LNCaP clone FGC (cell line): ENCODE results near the gene VANGL1.

Experiments used
- DNase-seq: peaks from one replicate; pipeline ENCODE4 v3.0.0-alpha.2; 2011; ENCODE audit warnings: low read depth
- H3K4me3 ChIP-seq: 2 replicates; pipeline ENCODE4 v1.5.1; 2011; ENCODE audit warnings: mild to moderate bottlenecking, low read depth, low read length, control low read depth
- CTCF ChIP-seq: IDR thresholded peaks from 2 replicates; pipeline ENCODE4 v1.5.1; 2012; ENCODE audit warnings: mild to moderate bottlenecking; ENCODE audit not compliant: control insufficient read depth, insufficient read depth; ENCODE audit errors: extremely low read depth

The VANGL1 gene

DNA sequence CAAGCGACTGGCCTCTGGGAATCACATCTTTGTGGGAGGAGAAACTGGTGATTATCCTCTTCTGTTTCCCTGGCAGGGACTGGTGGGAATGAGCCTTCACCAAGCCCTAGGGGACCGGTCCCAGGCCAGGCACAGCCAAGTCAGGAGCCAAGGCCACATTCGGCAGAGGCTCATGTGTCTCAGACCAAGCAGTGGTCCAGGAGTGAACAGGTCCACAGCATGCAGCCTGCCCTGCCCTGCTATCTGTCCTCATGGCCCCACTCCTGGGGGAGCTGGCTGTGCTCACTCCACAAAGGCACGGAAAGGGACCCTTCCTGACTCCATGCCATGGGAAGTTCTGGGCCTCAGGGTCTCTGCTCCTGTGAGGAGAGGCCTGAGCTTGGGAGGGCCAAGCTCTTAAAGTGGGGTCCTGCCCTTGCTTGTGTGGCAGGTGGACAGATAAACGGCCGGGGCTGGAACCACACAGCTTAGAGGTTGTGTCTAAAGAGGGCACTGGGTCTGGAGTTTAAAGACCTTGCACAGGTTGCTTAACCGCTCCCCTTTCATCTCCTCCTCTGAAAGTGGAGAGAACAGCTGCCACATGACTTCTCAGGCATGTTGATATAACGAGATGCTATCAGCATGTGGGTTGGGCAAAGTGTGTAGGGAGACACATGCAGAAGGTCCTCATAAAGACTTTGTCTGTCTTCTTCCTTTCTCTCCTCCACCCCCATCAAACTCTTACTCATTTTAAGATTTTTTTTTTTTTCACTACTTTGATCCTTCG is 69.3 kb downstream of the VANGL1 start:
- no peak overlapping the region for H3K4me3 ChIP-seq
- no peak for TF ChIP-seq CTCF
- peak; percentile 69 for DNase-seq

DNA sequence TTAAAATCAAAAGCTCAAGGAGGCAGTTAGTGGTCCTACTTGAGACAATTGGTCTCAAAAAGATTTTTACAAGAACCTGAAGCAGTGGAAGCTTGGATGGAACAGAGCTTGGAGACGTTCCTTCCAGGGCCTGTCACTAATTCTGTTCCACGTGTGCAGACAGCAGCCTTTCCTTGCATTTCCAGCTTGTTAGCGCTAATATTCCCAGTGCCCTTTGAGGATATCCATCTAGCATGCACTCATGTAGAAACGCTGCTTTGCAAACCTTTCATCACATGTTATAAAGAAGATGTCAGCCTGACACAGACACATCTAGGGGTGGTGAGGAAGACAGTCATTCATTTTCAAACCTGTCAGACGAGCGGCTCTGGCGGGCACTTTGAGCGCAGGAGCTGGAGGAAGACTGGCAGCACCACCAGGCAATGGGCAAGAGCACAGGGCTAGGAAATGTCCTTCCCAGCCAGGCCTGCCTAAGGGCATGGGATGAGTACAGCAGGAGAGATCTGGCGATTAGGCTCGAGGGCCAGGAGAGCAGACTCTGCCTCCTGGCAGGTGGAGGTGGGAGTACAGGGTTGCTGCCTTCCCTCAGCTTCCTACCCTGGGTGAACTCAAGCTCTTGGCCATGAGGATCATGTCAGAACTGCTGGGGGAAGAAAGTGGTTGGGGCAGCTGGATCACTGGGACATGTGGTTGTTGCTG is 71.3 kb downstream of the VANGL1 start:
- no peak overlapping the region for H3K4me3 ChIP-seq
- DNase-seq = no peak
- no peak for TF ChIP-seq CTCF

DNA sequence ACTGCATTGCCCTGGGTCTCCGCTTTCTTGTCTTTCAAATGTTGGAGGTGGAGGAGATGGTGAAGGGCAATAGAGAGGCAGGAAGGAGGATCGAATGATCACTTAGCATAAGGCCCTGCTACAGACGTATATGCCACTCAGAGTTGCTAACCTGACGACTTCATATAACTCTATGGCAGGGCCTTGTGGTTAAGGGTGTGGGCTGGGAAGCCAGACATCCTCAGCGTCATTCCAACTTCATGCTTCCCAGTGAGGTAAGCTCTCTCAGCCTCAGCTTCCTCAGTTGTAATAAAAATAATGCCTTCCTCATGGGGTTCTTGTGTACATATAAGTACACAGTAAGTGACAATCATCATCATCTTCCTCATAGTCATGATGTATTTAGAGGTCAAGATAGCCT is 72.1 kb downstream of the VANGL1 start:
- TF ChIP-seq CTCF = no peak
- no peak overlapping the region for H3K4me3 ChIP-seq
- no peak for DNase-seq

- no peak for TF ChIP-seq CTCF
- no peak overlapping the region for H3K4me3 ChIP-seq
- DNase-seq = peak; percentile 92
These were observed 72.9 kb downstream of the VANGL1 start for GRCh38 chr1:115714572-115715141.

DNA sequence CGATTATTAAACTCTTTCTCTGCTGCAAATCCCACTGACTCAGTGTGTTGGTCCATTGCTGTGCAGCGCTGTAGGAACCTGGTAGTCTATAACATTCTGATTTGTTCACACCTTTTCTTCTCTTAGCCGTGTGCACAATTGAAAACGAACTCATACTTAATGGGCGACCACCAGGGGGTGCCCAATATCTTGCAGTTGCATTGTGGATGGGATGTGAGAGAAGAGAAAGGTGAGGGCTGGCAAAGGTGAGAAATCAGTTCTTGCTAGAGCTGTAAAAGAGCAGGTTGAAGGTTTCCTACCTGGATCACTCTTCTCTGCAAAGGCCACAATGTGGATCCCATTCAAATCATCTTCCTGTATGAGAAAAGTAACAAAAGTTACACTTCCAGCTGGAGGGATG is 75.8 kb downstream of the VANGL1 start:
- no peak overlapping the region for H3K4me3 ChIP-seq
- DNase-seq = no peak
- TF ChIP-seq CTCF = peak; percentile 48

DNA sequence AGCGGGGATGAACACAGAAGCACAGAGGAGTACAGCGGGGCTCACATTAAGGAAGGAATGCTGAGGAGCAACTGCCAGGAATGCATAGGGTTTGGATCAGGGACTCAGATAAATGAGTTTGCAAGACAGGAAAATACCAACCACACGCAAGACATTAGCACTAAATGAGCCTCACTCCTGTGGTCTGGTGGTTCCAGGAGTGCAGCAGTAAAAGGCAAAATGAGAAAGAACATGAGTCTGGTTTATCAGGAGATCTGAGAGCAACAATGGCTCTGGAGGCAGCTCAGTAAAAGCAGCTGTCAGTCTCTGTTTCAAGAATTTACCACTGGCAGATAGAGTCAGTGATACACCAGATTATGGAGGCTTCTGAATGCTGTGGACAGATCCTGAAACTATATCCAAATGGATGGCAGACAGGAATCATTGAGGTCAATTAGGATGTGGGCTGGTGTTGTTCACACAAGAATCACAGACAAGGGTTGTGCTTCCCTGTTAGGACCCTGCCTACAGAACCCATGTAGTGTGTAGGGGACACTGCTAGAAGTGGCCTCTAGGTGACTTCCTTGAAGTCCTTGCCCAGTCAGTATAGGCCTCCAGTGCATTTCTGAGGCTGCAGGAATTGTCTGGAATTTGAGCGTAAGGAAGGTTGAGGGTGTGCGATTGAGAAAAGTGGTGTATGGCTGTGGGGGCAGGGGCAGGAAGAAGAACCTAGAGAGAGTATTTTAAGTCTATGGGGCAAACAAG is 76.4 kb downstream of the VANGL1 start:
- H3K4me3 ChIP-seq = no peak overlapping the region
- no peak for TF ChIP-seq CTCF
- DNase-seq = no peak
